ENCODE data around the gene CDKN1C. TPM values are rescaled to one million over a fixed set of nuclear protein-coding genes. Genes with fewer than 3 reads are reported as not detected.

Gene CDKN1C
- total RNA-seq, 1 experiment from 2014 or later, result 18.7 TPM

DNA sequence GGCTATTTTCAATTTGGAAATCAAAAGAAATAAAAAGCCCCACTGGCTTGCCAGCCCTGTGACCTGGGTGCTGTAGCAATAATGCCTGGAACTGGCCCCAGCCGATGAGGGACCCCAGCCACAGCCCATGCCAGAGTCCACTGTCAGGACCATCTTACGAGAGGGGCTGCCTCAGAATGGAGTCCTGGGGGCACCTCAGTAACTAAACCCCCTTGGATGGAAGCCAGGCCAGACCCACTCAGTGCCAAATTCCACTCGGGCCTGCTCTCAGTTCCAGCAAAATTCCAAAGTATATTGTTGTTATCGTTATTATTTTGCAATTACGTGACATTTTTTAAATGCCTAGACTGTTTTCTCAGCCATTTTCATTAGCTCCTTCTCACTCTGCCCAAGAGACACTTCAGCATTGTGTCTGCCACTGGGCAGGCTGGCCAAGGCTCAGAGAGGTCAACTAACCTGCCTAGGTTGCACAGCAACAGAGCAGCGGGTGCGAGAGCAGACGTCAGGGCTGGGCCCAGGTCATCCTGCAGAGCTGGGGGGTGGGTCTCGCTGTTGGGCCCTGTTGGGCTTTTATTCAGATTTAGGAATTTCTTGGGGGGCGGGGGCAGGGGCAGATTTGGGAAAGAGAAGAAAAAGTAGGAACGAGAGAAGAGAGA lies 19.5 kb downstream of the CDKN1C start:
- DNase-seq (ENCODE audit: low read depth, low spot score), result no peak
- in situ Hi-C loops (cut with HindIII; ENCODE audit: low pct_unique_long_range_greater_than_20kb, low sequenced_read_pairs), result no loop called here

GRCh38 chr11:2864901-2865300 lies 20.7 kb downstream of the CDKN1C start:
- no peak for DNase-seq (ENCODE audit: low read depth, low spot score)
- in situ Hi-C loops (cut with HindIII; ENCODE audit: low pct_unique_long_range_greater_than_20kb, low sequenced_read_pairs), result no loop called here

- in situ Hi-C loops (cut with HindIII; ENCODE audit: low pct_unique_long_range_greater_than_20kb, low sequenced_read_pairs), result no loop called here
- no peak for DNase-seq (ENCODE audit: low read depth, low spot score)
Measured at GRCh38 chr11:2863276-2863618, 22.3 kb downstream of the CDKN1C start.

GRCh38 chr11:2862395-2863275 lies 22.9 kb downstream of the CDKN1C start:
- DNase-seq (ENCODE audit: low read depth, low spot score), result no peak
- in situ Hi-C loops (cut with HindIII; ENCODE audit: low pct_unique_long_range_greater_than_20kb, low sequenced_read_pairs), result no loop called here

DNA sequence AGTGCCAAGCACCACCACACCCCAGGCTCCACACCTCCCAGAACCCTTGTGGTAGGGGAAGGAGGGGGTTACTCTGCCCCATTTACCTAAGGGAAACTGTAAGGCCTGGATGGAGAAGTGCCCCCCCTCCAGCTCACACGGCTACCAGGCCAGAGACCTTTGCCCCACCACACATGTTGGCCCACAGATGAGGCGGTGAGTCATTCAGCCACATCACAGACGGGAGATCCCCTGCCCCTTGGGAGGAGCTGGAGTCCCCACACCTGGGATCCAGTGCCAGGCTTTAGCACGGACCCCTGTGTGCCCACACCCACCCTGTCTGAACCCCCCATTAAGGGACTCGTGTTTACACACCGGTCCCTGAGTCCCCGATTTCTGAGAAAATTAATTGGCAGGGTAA lies 24.9 kb downstream of the CDKN1C start:
- in situ Hi-C loops (cut with HindIII; ENCODE audit: low pct_unique_long_range_greater_than_20kb, low sequenced_read_pairs), result no loop called here

GRCh38 chr11:2859699-2860037 lies 25.9 kb downstream of the CDKN1C start:
- in situ Hi-C loops (cut with HindIII; ENCODE audit: low pct_unique_long_range_greater_than_20kb, low sequenced_read_pairs), result no loop called here
- no peak for DNase-seq (ENCODE audit: low read depth, low spot score)

More for the DNA sequence above, 24.9 kb downstream of the CDKN1C start:
- no peak for DNase-seq (ENCODE audit: low read depth, low spot score)

GRCh38 chr11:2858995-2859698 lies 26.4 kb downstream of the CDKN1C start:
- in situ Hi-C loops (cut with HindIII; ENCODE audit: low pct_unique_long_range_greater_than_20kb, low sequenced_read_pairs), result no loop called here
- no peak for DNase-seq (ENCODE audit: low read depth, low spot score)

DNA sequence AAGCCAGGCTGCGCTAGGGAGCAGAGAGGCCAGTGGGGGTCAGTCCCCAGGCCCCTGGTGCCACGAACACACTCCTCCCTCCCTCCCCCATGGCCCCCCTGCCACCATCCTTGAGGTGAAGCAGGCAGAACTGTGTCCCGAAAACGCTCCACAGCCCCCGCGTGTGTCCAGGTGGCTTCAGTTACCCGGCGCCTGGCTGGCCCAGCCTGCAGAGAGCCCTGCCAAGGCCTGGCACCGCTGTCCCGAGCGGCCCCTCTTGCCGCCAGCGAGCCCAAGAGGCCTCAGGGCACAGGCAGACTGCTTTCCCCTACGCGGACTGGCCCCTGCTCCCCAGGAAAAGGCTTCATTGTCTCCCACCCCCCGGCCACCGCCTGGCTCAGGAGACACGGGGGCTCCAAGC lies 27.7 kb downstream of the CDKN1C start:
- DNase-seq (ENCODE audit: low read depth, low spot score), result no peak
- in situ Hi-C loops (cut with HindIII; ENCODE audit: low pct_unique_long_range_greater_than_20kb, low sequenced_read_pairs), result no loop called here

DNA sequence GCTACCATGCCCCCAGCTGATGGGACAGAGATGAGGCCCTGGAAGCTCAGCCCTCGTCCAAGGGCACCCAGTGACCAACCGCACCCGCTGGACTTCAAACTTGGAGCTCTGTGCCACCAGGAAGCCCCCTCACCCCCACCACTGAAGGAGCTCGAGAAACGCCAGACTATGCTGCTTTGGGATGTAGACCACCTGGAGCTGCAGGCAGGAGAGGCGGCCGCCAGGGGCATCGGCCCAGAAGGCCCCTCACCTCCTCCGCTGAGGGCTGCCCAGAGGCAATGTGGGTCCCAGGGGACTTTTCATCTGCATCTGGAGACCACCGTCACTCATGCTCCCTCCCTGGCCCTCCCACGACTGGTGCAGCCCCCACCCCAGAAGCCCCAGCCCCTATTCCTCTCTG lies 28.3 kb downstream of the CDKN1C start:
- DNase-seq (ENCODE audit: low read depth, low spot score), result no peak
- in situ Hi-C loops (cut with HindIII; ENCODE audit: low pct_unique_long_range_greater_than_20kb, low sequenced_read_pairs), result no loop called here

GRCh38 chr11:2855162-2855561 lies 30.4 kb downstream of the CDKN1C start:
- in situ Hi-C loops (cut with HindIII; ENCODE audit: low pct_unique_long_range_greater_than_20kb, low sequenced_read_pairs), result no loop called here
- no peak for DNase-seq (ENCODE audit: low read depth, low spot score)

DNA sequence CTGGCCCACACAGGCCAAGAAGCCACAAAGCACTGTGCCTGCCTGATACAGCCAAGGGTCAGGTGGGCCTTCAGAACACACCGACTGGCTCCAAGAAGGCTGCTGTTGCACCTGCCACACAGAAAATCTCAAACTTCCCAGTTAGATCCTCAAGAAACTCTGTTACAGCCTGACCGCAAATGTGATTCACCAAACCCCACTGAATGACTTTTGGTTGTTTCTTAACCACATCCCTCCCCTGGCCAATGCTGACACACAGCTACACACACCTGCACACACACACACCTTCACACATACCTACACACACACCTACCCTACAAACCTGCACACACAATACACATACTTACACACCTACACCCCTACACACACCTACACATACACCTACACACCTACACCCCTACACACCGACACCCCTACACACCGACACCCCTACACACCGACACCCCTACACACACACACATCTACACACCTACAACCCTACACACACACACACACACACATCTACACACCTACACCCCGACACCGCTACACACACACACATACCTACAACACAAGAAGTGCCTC lies 31.5 kb downstream of the CDKN1C start:
- in situ Hi-C loops (cut with HindIII; ENCODE audit: low pct_unique_long_range_greater_than_20kb, low sequenced_read_pairs), result no loop called here
- DNase-seq (ENCODE audit: low read depth, low spot score), result no peak

DNA sequence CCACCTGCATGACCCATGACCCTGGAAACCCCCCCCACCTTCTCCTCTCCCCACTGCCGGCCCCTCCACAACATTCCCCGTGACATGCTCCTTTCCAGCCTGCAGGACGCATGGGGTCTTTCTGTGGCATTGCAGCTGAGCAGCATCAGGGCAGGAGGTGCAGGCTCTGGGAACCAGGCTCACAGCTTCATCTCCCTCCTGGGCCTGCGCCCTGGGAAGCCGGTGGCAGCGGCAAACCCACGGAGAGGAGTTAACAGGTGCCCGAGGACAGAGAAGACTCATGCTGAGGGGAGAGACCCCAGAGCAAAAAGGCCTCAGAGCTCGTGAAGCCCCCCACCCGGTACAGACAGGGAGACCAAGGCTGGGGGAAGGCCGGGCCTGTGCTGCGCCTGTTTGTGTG lies 32.2 kb downstream of the CDKN1C start:
- DNase-seq (ENCODE audit: low read depth, low spot score), result no peak
- in situ Hi-C loops (cut with HindIII; ENCODE audit: low pct_unique_long_range_greater_than_20kb, low sequenced_read_pairs), result no loop called here

DNA sequence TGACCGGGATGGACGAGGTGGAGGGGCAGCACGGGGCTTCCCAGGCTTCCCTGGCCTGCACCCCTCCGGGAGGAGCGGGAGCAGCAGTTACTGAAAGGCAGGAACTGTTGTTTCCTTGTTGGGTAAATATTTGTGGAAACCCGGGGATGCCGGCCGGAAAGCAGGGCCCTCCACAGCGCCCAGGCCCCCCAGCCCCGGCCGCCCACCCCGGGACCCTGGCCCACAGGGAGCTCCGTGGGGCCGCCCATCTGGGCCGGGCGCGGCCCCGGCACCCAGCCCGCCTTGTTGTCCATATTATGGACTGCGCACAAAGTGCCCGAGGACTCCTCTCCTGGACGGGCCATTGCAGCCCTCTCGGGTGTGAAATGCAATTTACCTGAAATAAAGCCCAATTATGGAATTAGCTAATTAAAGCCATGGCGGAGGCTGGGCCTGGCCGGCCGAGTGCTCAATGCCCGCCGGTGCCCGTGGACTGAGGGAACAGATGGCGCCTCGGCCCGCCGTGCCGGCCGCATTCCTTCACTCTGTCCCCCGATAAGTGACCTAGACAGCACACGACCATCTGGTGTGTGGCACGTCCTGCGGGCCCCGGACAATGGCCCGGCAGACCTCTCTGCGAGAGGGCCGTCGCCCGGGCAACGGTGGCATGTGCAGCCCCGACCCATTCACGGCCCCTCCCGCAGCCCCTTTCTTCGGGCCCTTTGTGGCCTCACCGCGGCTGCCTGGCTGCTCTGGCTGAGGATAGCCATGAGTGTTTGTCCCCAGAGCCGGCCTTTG lies 35.4 kb downstream of the CDKN1C start:
- in situ Hi-C loops (cut with HindIII; ENCODE audit: low pct_unique_long_range_greater_than_20kb, low sequenced_read_pairs), result no loop called here
- no peak for DNase-seq (ENCODE audit: low read depth, low spot score)

- in situ Hi-C loops (cut with HindIII; ENCODE audit: low pct_unique_long_range_greater_than_20kb, low sequenced_read_pairs), result no loop called here
Measured at GRCh38 chr11:2848497-2848896, 37.1 kb downstream of the CDKN1C start.

GRCh38 chr11:2847561-2847960 lies 38.0 kb downstream of the CDKN1C start:
- in situ Hi-C loops (cut with HindIII; ENCODE audit: low pct_unique_long_range_greater_than_20kb, low sequenced_read_pairs), result no loop called here
- no peak for DNase-seq (ENCODE audit: low read depth, low spot score)

More at GRCh38 chr11:2848497-2848896, 37.1 kb downstream of the CDKN1C start:
- no peak for DNase-seq (ENCODE audit: low read depth, low spot score)

DNA sequence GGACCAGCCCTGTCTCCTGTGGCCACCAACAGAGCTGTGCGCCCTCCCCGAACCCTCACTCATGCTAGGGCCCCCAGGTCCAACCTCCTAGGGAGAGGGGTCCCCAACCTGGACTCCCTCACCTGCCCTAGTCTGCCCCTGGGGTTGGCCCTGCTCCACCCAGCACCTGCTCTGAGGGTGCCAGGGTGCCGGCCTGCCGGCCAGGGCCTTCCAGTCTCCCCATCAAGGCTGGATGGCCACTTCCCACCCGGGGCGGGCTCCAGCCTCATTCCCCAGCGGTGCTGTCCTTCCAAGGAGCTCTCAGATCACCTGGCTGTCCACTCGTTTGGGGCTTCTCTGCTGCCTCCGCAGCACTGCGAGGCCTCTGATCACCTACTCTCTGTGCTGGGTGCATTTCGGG lies 39.1 kb downstream of the CDKN1C start:
- DNase-seq (ENCODE audit: low read depth, low spot score), result no peak
- in situ Hi-C loops (cut with HindIII; ENCODE audit: low pct_unique_long_range_greater_than_20kb, low sequenced_read_pairs), result no loop called here

GRCh38 chr11:2846056-2846455 lies 39.5 kb downstream of the CDKN1C start:
- no peak for DNase-seq (ENCODE audit: low read depth, low spot score)
- in situ Hi-C loops (cut with HindIII; ENCODE audit: low pct_unique_long_range_greater_than_20kb, low sequenced_read_pairs), result no loop called here

GRCh38 chr11:2844996-2845395 lies 40.6 kb downstream of the CDKN1C start:
- in situ Hi-C loops (cut with HindIII; ENCODE audit: low pct_unique_long_range_greater_than_20kb, low sequenced_read_pairs), result no loop called here
- no peak for DNase-seq (ENCODE audit: low read depth, low spot score)

Measured in SK-MEL-5 (cell line).